WTC11 (cell line): Measurements from ENCODE around the gene ERBB4.

Experiments used
- NFYB ChIP-seq: sonication (generic); formaldehyde crosslinking; conservative IDR thresholded peaks from 2 replicates; pipeline ENCODE4 v1.8.0; 2022; ENCODE audit warnings: low read depth, missing genetic modification reagents
- NR2C2 ChIP-seq: sonication (generic); formaldehyde crosslinking; IDR thresholded peaks from 2 replicates; pipeline ENCODE4 v1.8.0; 2022; ENCODE audit warnings: mild to moderate bottlenecking, missing genetic modification reagents
- TCF7 ChIP-seq: sonication (generic); formaldehyde crosslinking; IDR thresholded peaks from 2 replicates; pipeline ENCODE4 v1.8.0; 2022; ENCODE audit warnings: mild to moderate bottlenecking, low read depth, missing genetic modification reagents, moderate library complexity
- TEAD4 ChIP-seq: sonication (generic); formaldehyde crosslinking; IDR thresholded peaks from 2 replicates; pipeline ENCODE4 v1.8.0; 2022; ENCODE audit warnings: mild to moderate bottlenecking, missing genetic modification reagents
- ZNF138 ChIP-seq: sonication (generic); formaldehyde crosslinking; conservative IDR thresholded peaks from 2 replicates; pipeline ENCODE4 v1.8.1; 2022; ENCODE audit warnings: mild to moderate bottlenecking, moderate library complexity, missing genetic modification reagents
- TF ChIP-seq, protein P1 (sequence below): sonication (generic); formaldehyde crosslinking; IDR thresholded peaks from 2 replicates; pipeline ENCODE4 v1.8.0; 2022; ENCODE audit warnings: mild to moderate bottlenecking, missing genetic modification reagents
- TF ChIP-seq, protein P2 (sequence below): sonication (generic); formaldehyde crosslinking; IDR thresholded peaks from 2 replicates; pipeline ENCODE4 v1.8.1; 2023; ENCODE audit warnings: mild to moderate bottlenecking, missing genetic modification reagents, borderline replicate concordance
- TF ChIP-seq, protein P3 (sequence below): fragments of 200-600 bp; IDR thresholded peaks from 2 replicates; pipeline ENCODE4 v1.8.0; 2022; ENCODE audit warnings: antibody characterized with exemption
- TF ChIP-seq, protein P4 (sequence below): sonication (generic); formaldehyde crosslinking; IDR thresholded peaks from 2 replicates; pipeline ENCODE4 v1.8.1; 2023; ENCODE audit warnings: mild to moderate bottlenecking, missing genetic modification reagents
- TF ChIP-seq, protein P5 (sequence below): sonication (generic); formaldehyde crosslinking; IDR thresholded peaks from 2 replicates; pipeline ENCODE4 v1.8.0; 2022; ENCODE audit warnings: mild to moderate bottlenecking, missing genetic modification reagents
- TF ChIP-seq, protein P6 (sequence below): sonication (generic); formaldehyde crosslinking; IDR thresholded peaks from 2 replicates; pipeline ENCODE4 v1.8.0; 2022; ENCODE audit warnings: mild to moderate bottlenecking, missing genetic modification reagents

DNA sequence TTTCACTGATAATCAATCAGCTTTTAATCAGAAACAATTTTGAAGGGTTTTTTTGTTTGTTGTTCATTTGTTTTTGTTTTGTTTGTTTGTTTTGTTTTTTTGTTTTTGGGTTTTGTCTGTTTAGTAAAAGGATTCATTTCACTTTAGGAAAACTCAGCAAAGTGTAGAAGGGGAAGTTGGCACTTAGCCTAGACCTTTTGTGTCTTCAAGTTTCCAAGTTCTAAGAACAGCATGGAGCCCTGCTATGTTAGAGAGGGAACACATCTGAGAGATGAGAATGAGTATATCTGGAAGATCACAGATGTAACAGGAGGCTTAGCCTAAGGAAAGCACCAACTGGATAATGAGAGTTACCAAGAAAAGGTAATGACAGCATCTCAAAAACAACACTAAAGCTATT is 501.5 kb downstream of the ERBB4 start:
- TF ChIP-seq, protein P1, sequence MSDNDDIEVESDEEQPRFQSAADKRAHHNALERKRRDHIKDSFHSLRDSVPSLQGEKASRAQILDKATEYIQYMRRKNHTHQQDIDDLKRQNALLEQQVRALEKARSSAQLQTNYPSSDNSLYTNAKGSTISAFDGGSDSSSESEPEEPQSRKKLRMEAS (CRISPR knock-in tag), result no peak
- TF ChIP-seq, protein P2, sequence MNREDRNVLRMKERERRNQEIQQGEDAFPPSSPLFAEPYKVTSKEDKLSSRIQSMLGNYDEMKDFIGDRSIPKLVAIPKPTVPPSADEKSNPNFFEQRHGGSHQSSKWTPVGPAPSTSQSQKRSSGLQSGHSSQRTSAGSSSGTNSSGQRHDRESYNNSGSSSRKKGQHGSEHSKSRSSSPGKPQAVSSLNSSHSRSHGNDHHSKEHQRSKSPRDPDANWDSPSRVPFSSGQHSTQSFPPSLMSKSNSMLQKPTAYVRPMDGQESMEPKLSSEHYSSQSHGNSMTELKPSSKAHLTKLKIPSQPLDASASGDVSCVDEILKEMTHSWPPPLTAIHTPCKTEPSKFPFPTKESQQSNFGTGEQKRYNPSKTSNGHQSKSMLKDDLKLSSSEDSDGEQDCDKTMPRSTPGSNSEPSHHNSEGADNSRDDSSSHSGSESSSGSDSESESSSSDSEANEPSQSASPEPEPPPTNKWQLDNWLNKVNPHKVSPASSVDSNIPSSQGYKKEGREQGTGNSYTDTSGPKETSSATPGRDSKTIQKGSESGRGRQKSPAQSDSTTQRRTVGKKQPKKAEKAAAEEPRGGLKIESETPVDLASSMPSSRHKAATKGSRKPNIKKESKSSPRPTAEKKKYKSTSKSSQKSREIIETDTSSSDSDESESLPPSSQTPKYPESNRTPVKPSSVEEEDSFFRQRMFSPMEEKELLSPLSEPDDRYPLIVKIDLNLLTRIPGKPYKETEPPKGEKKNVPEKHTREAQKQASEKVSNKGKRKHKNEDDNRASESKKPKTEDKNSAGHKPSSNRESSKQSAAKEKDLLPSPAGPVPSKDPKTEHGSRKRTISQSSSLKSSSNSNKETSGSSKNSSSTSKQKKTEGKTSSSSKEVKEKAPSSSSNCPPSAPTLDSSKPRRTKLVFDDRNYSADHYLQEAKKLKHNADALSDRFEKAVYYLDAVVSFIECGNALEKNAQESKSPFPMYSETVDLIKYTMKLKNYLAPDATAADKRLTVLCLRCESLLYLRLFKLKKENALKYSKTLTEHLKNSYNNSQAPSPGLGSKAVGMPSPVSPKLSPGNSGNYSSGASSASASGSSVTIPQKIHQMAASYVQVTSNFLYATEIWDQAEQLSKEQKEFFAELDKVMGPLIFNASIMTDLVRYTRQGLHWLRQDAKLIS (CRISPR knock-in tag), result no peak
- no peak for TF ChIP-seq ZNF138 (CRISPR knock-in tag)
- TF ChIP-seq, protein P3, sequence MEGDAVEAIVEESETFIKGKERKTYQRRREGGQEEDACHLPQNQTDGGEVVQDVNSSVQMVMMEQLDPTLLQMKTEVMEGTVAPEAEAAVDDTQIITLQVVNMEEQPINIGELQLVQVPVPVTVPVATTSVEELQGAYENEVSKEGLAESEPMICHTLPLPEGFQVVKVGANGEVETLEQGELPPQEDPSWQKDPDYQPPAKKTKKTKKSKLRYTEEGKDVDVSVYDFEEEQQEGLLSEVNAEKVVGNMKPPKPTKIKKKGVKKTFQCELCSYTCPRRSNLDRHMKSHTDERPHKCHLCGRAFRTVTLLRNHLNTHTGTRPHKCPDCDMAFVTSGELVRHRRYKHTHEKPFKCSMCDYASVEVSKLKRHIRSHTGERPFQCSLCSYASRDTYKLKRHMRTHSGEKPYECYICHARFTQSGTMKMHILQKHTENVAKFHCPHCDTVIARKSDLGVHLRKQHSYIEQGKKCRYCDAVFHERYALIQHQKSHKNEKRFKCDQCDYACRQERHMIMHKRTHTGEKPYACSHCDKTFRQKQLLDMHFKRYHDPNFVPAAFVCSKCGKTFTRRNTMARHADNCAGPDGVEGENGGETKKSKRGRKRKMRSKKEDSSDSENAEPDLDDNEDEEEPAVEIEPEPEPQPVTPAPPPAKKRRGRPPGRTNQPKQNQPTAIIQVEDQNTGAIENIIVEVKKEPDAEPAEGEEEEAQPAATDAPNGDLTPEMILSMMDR, result no peak
- TF ChIP-seq NFYB, result no peak
- TF ChIP-seq, protein P4, sequence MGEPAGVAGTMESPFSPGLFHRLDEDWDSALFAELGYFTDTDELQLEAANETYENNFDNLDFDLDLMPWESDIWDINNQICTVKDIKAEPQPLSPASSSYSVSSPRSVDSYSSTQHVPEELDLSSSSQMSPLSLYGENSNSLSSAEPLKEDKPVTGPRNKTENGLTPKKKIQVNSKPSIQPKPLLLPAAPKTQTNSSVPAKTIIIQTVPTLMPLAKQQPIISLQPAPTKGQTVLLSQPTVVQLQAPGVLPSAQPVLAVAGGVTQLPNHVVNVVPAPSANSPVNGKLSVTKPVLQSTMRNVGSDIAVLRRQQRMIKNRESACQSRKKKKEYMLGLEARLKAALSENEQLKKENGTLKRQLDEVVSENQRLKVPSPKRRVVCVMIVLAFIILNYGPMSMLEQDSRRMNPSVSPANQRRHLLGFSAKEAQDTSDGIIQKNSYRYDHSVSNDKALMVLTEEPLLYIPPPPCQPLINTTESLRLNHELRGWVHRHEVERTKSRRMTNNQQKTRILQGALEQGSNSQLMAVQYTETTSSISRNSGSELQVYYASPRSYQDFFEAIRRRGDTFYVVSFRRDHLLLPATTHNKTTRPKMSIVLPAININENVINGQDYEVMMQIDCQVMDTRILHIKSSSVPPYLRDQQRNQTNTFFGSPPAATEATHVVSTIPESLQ, result no peak
- TF ChIP-seq, protein P5, sequence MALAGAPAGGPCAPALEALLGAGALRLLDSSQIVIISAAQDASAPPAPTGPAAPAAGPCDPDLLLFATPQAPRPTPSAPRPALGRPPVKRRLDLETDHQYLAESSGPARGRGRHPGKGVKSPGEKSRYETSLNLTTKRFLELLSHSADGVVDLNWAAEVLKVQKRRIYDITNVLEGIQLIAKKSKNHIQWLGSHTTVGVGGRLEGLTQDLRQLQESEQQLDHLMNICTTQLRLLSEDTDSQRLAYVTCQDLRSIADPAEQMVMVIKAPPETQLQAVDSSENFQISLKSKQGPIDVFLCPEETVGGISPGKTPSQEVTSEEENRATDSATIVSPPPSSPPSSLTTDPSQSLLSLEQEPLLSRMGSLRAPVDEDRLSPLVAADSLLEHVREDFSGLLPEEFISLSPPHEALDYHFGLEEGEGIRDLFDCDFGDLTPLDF (CRISPR knock-in tag), result no peak
- TF ChIP-seq, protein P6, sequence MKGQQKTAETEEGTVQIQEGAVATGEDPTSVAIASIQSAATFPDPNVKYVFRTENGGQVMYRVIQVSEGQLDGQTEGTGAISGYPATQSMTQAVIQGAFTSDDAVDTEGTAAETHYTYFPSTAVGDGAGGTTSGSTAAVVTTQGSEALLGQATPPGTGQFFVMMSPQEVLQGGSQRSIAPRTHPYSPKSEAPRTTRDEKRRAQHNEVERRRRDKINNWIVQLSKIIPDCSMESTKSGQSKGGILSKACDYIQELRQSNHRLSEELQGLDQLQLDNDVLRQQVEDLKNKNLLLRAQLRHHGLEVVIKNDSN (CRISPR knock-in tag), result no peak
- no peak for TF ChIP-seq TEAD4 (CRISPR knock-in tag)
- TF ChIP-seq NR2C2, result no peak
- TF ChIP-seq TCF7 (CRISPR knock-in tag), result no peak
